SK-N-SH (cell line): ENCODE measurements around the gene MMP13. TPM values are rescaled to one million over a fixed set of nuclear protein-coding genes. Genes with fewer than 3 reads are reported as not detected.
"Not testable (repeated sequence)": the region's sequence is repeated elsewhere in the genome, so short reads cannot be mapped to it uniquely, and the experiment has no call there.

Source experiments
- CTCF ChIA-PET: fragments of 300-600, 350-600 bp; formaldehyde crosslinking; extraction: SDS; loops from one replicate; lab custom pipeline; 2021; lab: Yijun Ruan, JAX
- POLR2A ChIA-PET: fragments of 350-600 bp; sonication (Branson Sonifier 250); formaldehyde crosslinking; extraction: SDS; loops from one replicate; lab custom pipeline; 2020; ENCODE audit warnings: antibody characterized with exemption, inconsistent platforms; lab: Yijun Ruan, JAX
- DNase-seq: peaks from one replicate; pipeline ENCODE4 v3.0.0; 2012
- H2AFZ ChIP-seq: fragments of 200-600 bp; sonication (generic); 2 replicates; pipeline ENCODE4 v1.8.1; 2016; ENCODE audit warnings: antibody characterized with exemption, mild to moderate bottlenecking, low read depth
- H3F3A ChIP-seq: fragments of 200-600 bp; sonication (generic); replicated peaks from 2 replicates; pipeline ENCODE3; 2016; ENCODE audit warnings: antibody characterized with exemption, mild to moderate bottlenecking; ENCODE audit not compliant: insufficient read depth
- H3K27ac ChIP-seq, 2 experiments: fragments of 200-500 bp in 1 of 2; fragments of 200-600 bp in 1 of 2; sonication (Bioruptor generic) in 1 of 2; sonication (generic), shearing (Covaris generic) in 1 of 2; 2 replicates each; pipeline versions ENCODE4 v1.5.1 to v1.6.1; 2014 to 2016; ENCODE audit warnings: low read depth in 2 of 2, inconsistent platforms in 1 of 2, low read length in 1 of 2, mild to moderate bottlenecking in 1 of 2, mixed read lengths in 1 of 2
- H3K27me3 ChIP-seq: fragments of 200-600 bp; sonication (generic), shearing (Covaris generic); 2 replicates; pipeline ENCODE4 v1.6.1; 2016; ENCODE audit warnings: mixed run types; ENCODE audit not compliant: insufficient read depth
- H3K36me3 ChIP-seq, 2 experiments: fragments of 200-500 bp in 1 of 2; fragments of 200-600 bp in 1 of 2; sonication (Bioruptor generic) in 1 of 2; sonication (generic) in 1 of 2; replicated peaks in 1 of 2; 2 replicates each; pipeline versions ENCODE3 to v1.5.1; 2014 to 2016; ENCODE audit warnings: low read length in 1 of 2, mild to moderate bottlenecking in 1 of 2; ENCODE audit not compliant: insufficient read depth in 2 of 2, control insufficient read depth in 1 of 2
- H3K4me1 ChIP-seq, 2 experiments: fragments of 200-500 bp in 1 of 2; fragments of 200-600 bp in 1 of 2; sonication (Bioruptor generic) in 1 of 2; sonication (generic), shearing (Covaris generic) in 1 of 2; 2 replicates each; pipeline versions ENCODE4 v1.5.1 to v1.6.1; 2014 to 2016; ENCODE audit warnings: low read depth in 1 of 2, low read length in 1 of 2, mixed run types in 1 of 2; ENCODE audit not compliant: insufficient read depth in 2 of 2, control insufficient read depth in 1 of 2
- H3K4me2 ChIP-seq: fragments of 200-600 bp; sonication (generic), shearing (Covaris generic); 2 replicates; pipeline ENCODE4 v1.6.1; 2017; ENCODE audit warnings: mixed run types
- H3K4me3 ChIP-seq, 2 experiments: fragments of 200-500 bp in 1 of 2; fragments of 200-600 bp in 1 of 2; sonication (Bioruptor generic) in 1 of 2; sonication (generic), shearing (Covaris generic) in 1 of 2; 2 replicates each; pipeline versions ENCODE4 v1.5.1 to v1.8.1; 2014 to 2016; ENCODE audit warnings: low read depth in 2 of 2, inconsistent platforms in 1 of 2, low read length in 1 of 2, mild to moderate bottlenecking in 1 of 2, mixed read lengths in 1 of 2, moderate library complexity in 1 of 2
- H3K79me2 ChIP-seq: fragments of 200-600 bp; sonication (generic); 2 replicates; pipeline ENCODE4 v1.8.1; 2017; ENCODE audit warnings: mild to moderate bottlenecking; ENCODE audit not compliant: insufficient read depth
- H3K9ac ChIP-seq: fragments of 200-600 bp; sonication (generic); 2 replicates; pipeline ENCODE4 v1.6.1; 2017; ENCODE audit warnings: mixed run types
- H3K9me2 ChIP-seq: fragments of 200-600 bp; sonication (generic); 2 replicates; pipeline ENCODE4 v1.6.1; 2017; ENCODE audit warnings: mixed run types
- H3K9me3 ChIP-seq: fragments of 200-600 bp; sonication (generic); 2 replicates; pipeline ENCODE4 v1.6.1; 2017; ENCODE audit warnings: mixed run types, mild to moderate bottlenecking, moderate library complexity
- H4K20me1 ChIP-seq: fragments of 200-600 bp; sonication (generic); 2 replicates; pipeline ENCODE4 v1.6.1; 2017; ENCODE audit warnings: mild to moderate bottlenecking, mixed run types; ENCODE audit not compliant: insufficient read depth
- CHD2 ChIP-seq: fragments of 150-350 bp; IDR thresholded peaks from 2 replicates; pipeline ENCODE4 v1.6.1; 2018; ENCODE audit warnings: low read length; ENCODE audit not compliant: partially characterized antibody
- ELF1 ChIP-seq: IDR thresholded peaks from 2 replicates; pipeline ENCODE4 v1.4.0; 2012
- EZH2phosphoT487 ChIP-seq: fragments of 200-600 bp; sonication (generic); IDR thresholded peaks from 2 replicates; pipeline ENCODE4 v1.6.1; 2017; ENCODE audit warnings: low read depth, mixed run types, mild to moderate bottlenecking, antibody characterized with exemption, moderate library complexity, borderline replicate concordance
- FOXM1 ChIP-seq: IDR thresholded peaks from 2 replicates; pipeline ENCODE4 v1.4.0; 2012; ENCODE audit warnings: low read depth, mild to moderate bottlenecking
- GABPA ChIP-seq: IDR thresholded peaks from 2 replicates; pipeline ENCODE4 v1.4.0; 2012; ENCODE audit warnings: low read depth, mild to moderate bottlenecking
- JUND ChIP-seq: IDR thresholded peaks from 2 replicates; pipeline ENCODE4 v1.4.0; 2012
- PBX3 ChIP-seq: IDR thresholded peaks from 2 replicates; pipeline ENCODE4; 2012
- RAD21 ChIP-seq: IDR thresholded peaks from 2 replicates; pipeline ENCODE4 v1.6.1; 2012; ENCODE audit warnings: mild to moderate bottlenecking, low read length
- RCOR1 ChIP-seq: fragments of 150-350 bp; IDR thresholded peaks from 2 replicates; pipeline ENCODE4 v1.6.1; 2017; ENCODE audit warnings: antibody characterized with exemption, low read length
- TEAD4 ChIP-seq: IDR thresholded peaks from 2 replicates; pipeline ENCODE4 v1.4.0; 2012; ENCODE audit warnings: mild to moderate bottlenecking, borderline replicate concordance; ENCODE audit not compliant: insufficient read depth
- WGBS: methylation state at CpG from one replicate; pipeline ENCODE4 v1.1.6; 2017; ENCODE audit warnings: low lambda C conversion rate; 5-methylcytosine and 5-hydroxymethylcytosine counted together
- polyA plus RNA-seq, 3 experiments: library from polyadenylated mRNA; depleted of rRNA; stranded (reverse); fragments of >200 nt; gene quantifications; 2 replicates each; pipeline ENCODE4 v1.2.3, GENCODE V29; 2012
- TF ChIP-seq, protein P1 (sequence below): IDR thresholded peaks from 2 replicates; pipeline ENCODE4 v1.4.0; 2012; ENCODE audit warnings: low read depth, borderline replicate concordance

MMP13 gene
- 0.12 and 0.15 TPM in 2 replicates for polyA plus RNA-seq (2012; rRNA removed)
- polyA plus RNA-seq (2012; cell fraction: cytosol; rRNA removed): 0.08 and 0.10 TPM in 2 replicates
- polyA plus RNA-seq (2012; cell fraction: nucleus; rRNA removed): 0.06 and 0.10 TPM in 2 replicates

DNA sequence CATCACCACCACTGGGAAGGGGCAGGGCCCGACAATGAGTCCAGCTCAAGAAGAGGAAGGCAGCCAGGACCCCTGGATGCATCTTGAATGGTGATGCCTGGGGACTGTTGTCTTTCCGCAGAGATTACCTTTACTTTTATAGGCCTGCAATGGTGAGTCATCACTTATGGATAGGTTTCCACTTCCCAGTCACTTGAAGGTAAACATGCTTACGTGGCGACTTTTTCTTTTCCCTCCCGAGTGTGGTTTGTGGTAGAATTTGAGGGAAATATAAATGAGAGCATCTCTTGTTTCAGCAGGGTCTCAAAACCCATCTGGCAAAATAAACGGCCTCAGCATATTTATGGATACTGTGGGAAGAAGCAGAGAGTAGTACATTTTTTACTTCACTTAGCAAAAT, at the start of gene MMP13:
MMP13 (minus strand) TSS at position 109 of the 400 bp plus-strand sequence; CDS start at position 82, 27 bp downstream.
- H4K20me1 ChIP-seq: no peaks in the 10 kb centered on the region
- no peaks in the 10 kb centered on the region for H3K9me2 ChIP-seq
- no peaks in the 10 kb centered on the region for H3K4me1 ChIP-seq
- no peak within 1 kb of the TSS for H3K4me2 ChIP-seq
- H3K4me3 ChIP-seq: no peak within 1 kb of the TSS
- 55% methylated on average over 4 of the region's 6 CpGs for WGBS
- H3K27me3 ChIP-seq: no peaks in the 10 kb centered on the region
- no peaks in the 10 kb centered on the region for H3F3A ChIP-seq
- ChIA-PET CTCF (interaction anchor here (1.9 kb wide), 1 partner anchor 14 kb away, joined by 6 read pairs; no protein-coding TSS in a partner anchor), POLR2A (no interaction called here)
- H3K9ac ChIP-seq: no peak within 1 kb of the TSS
- no peaks in the 10 kb centered on the region for H3K36me3 ChIP-seq
- TF ChIP-seq RCOR1 (no peak), RAD21 (no peak), GABPA (no peak), EZH2phosphoT487 (no peak), ELF1 (no peak), PBX3 (no peak), JUND (no peak), FOXM1 (no peak), TEAD4 (no peak)
- TF ChIP-seq, protein P1, sequence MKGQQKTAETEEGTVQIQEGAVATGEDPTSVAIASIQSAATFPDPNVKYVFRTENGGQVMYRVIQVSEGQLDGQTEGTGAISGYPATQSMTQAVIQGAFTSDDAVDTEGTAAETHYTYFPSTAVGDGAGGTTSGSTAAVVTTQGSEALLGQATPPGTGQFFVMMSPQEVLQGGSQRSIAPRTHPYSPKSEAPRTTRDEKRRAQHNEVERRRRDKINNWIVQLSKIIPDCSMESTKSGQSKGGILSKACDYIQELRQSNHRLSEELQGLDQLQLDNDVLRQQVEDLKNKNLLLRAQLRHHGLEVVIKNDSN: no peak
- H3K27ac ChIP-seq: no peak within 1 kb of the TSS
- H3K79me2 ChIP-seq: no peaks in the 10 kb centered on the region
- H3K9me3 ChIP-seq: no peaks in the 10 kb centered on the region
- H2AFZ ChIP-seq: 0 out of 2 replicates have a peak within 1 kb of the TSS, but pooled peaks have one; percentile 5
- no peak for DNase-seq

DNA sequence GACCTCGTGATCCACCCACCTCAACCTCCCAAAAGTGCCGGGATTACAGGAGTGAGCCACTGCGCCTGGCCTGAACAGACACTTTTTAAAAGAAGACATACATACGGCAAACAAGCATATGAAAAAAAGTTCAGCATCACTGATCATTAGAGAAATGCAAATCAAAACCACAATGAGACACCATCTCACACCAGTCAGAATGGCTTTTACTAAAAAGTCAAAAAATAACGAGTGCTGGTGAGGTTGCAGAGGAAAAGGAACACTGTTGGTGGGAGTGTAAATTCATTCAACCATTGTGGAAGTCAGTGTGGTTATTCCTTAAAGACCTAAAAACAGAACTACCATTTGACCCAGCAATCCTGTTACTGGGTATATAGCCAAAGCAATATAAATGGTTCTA, 48.7 kb upstream of the MMP13 start:
- H3K4me1 ChIP-seq, H3K79me2 ChIP-seq, H3K9me3 ChIP-seq, H3K9ac ChIP-seq, H3K9me2 ChIP-seq, H3K27me3 ChIP-seq, H4K20me1 ChIP-seq, H2AFZ ChIP-seq, H3K36me3 ChIP-seq, H3K4me3 ChIP-seq, H3K27ac ChIP-seq, POLR2A ChIA-PET, H3K4me2 ChIP-seq, DNase-seq: not testable (repeated sequence)
- peaks cover 12% of the 10 kb centered on the region for H3F3A ChIP-seq
- 74% methylated on average over 5 of the region's 5 CpGs for WGBS
- CTCF ChIA-PET: interaction anchor here (0.6 kb wide), 1 partner anchor 907 kb away, joined by 3 read pairs; no protein-coding TSS in a partner anchor

GRCh38 chr11:102994105-102994504, 38.6 kb upstream of the MMP13 start:
- Histone ChIP-seq H3K9ac (no peak overlapping the region), H2AFZ (peak overlapping the region; percentile 45), H3F3A (peaks cover 22% of the 10 kb centered on the region), H3K27me3 (no peaks in the 10 kb centered on the region), H4K20me1 (no peaks in the 10 kb centered on the region)
- no peak for DNase-seq
- 19% methylated on average over 1 of the region's 1 CpG for WGBS
- TF ChIP-seq CHD2: no peak
- TF ChIP-seq, all 33 proteins: peak for 0
- Histone ChIP-seq H3K4me2 (no peak overlapping the region), H3K79me2 (no peaks in the 10 kb centered on the region), H3K4me3 (no peak overlapping the region), H3K4me1 (peaks cover 0 to 42% of the 10 kb centered on the region in 2 experiments; a peak in 3 of 4 replicates), H3K9me2 (no peaks in the 10 kb centered on the region), H3K9me3 (no peaks in the 10 kb centered on the region), H3K36me3 (no peaks in the 10 kb centered on the region), H3K27ac (no peak overlapping the region)
- ChIA-PET POLR2A (no interaction called here), CTCF (no interaction called here)
